GM23338 (cell line): Measurements from ENCODE around the gene NIPBL. TPM values are rescaled to one million over a fixed set of nuclear protein-coding genes. Genes with fewer than 3 reads are reported as not detected.

ENCODE experiments used
- ATAC-seq: fragments of 200-7000 bp; cut with Tn5 transposase; 3 replicates; pipeline ENCODE4 v1.9.1; 2020
- DNase-seq: peaks from one replicate; pipeline ENCODE4 v3.0.0-alpha.2; 2015; ENCODE audit warnings: low spot score
- H2AFZ ChIP-seq: fragments of 200-600 bp; sonication (generic); 2 replicates; pipeline ENCODE4 v1.8.0; 2016; ENCODE audit warnings: antibody characterized with exemption, mild to moderate bottlenecking, moderate library complexity
- H3F3A ChIP-seq: fragments of 200-600 bp; sonication (generic); replicated peaks from 2 replicates; pipeline ENCODE4 v1.8.0; 2017; ENCODE audit warnings: antibody characterized with exemption, mixed run types, low read depth
- H3K27ac ChIP-seq: fragments of 200-600 bp; sonication (generic); 2 replicates; pipeline ENCODE4 v1.6.1; 2016; ENCODE audit warnings: low read depth
- H3K27me3 ChIP-seq: fragments of 200-600 bp; sonication (generic); 2 replicates; pipeline ENCODE4 v1.8.0; 2016; ENCODE audit warnings: mild to moderate bottlenecking, mixed run types, moderate library complexity; ENCODE audit not compliant: insufficient read depth
- H3K36me3 ChIP-seq: fragments of 200-600 bp; sonication (generic); 2 replicates; pipeline ENCODE4 v1.8.0; 2016; ENCODE audit warnings: mild to moderate bottlenecking; ENCODE audit not compliant: insufficient read depth
- H3K4me1 ChIP-seq: fragments of 200-600 bp; sonication (generic); 2 replicates; pipeline ENCODE4 v1.8.0; 2016; ENCODE audit warnings: mild to moderate bottlenecking, moderate library complexity; ENCODE audit not compliant: insufficient read depth
- H3K4me2 ChIP-seq: fragments of 200-600 bp; sonication (generic); 2 replicates; pipeline ENCODE4 v1.7.1; 2017; ENCODE audit warnings: mixed run types
- H3K4me3 ChIP-seq: fragments of 200-600 bp; sonication (generic); 2 replicates; pipeline ENCODE4 v1.6.1; 2016; ENCODE audit warnings: mixed run types
- H3K79me2 ChIP-seq: fragments of 200-600 bp; sonication (generic); replicated peaks from 2 replicates; pipeline ENCODE4 v1.8.0; 2017; ENCODE audit warnings: mild to moderate bottlenecking; ENCODE audit not compliant: insufficient read depth
- H3K9me2 ChIP-seq: fragments of 200-600 bp; sonication (generic); 2 replicates; pipeline ENCODE4 v1.8.0; 2017; ENCODE audit not compliant: insufficient read depth
- H4K20me1 ChIP-seq: fragments of 200-600 bp; sonication (generic); replicated peaks from 2 replicates; pipeline ENCODE4 v1.8.0; 2017; ENCODE audit warnings: mild to moderate bottlenecking; ENCODE audit not compliant: insufficient read depth
- H3K27ac Mint-ChIP-seq: 2 replicates; pipeline ENCODE4 v1.8.0; 2020; ENCODE audit warnings: inconsistent platforms, mild to moderate bottlenecking, moderate library complexity, mixed read lengths
- H3K27me3 Mint-ChIP-seq: 3 replicates; pipeline ENCODE4 v1.8.0; 2022; ENCODE audit warnings: low read depth, mild to moderate bottlenecking, moderate library complexity, mixed read lengths, inconsistent platforms; ENCODE audit not compliant: insufficient read depth, poor library complexity
- H3K36me3 Mint-ChIP-seq: 3 replicates; pipeline ENCODE4 v1.8.0; 2021; ENCODE audit warnings: low read depth, mild to moderate bottlenecking, inconsistent platforms, moderate library complexity, mixed read lengths
- H3K4me1 Mint-ChIP-seq: 3 replicates; pipeline ENCODE4 v1.8.0; 2020; ENCODE audit warnings: mild to moderate bottlenecking, inconsistent platforms, mixed read lengths
- H3K4me3 Mint-ChIP-seq: 3 replicates; pipeline ENCODE4 v1.8.0; 2021; ENCODE audit warnings: moderate library complexity, mild to moderate bottlenecking, inconsistent platforms, mixed read lengths
- H3K9me3 Mint-ChIP-seq: 3 replicates; pipeline ENCODE4 v1.8.0; 2020; ENCODE audit warnings: moderate library complexity, mild to moderate bottlenecking, inconsistent platforms, mixed read lengths
- JUNB ChIP-seq: IDR thresholded peaks from one replicate; pipeline ENCODE4 v1.6.1; 2016; ENCODE audit warnings: antibody characterized with exemption; ENCODE audit not compliant: unreplicated experiment
- POLR2AphosphoS5 ChIP-seq: IDR thresholded peaks from 2 replicates; pipeline ENCODE4 v1.6.1; 2016; ENCODE audit warnings: antibody characterized with exemption, low read depth
- REST ChIP-seq: IDR thresholded peaks from one replicate; pipeline ENCODE4 v1.6.1; 2018; ENCODE audit warnings: antibody characterized with exemption; ENCODE audit not compliant: unreplicated experiment
- STAT1 ChIP-seq: IDR thresholded peaks from one replicate; pipeline ENCODE4 v1.6.1; 2016; ENCODE audit warnings: antibody characterized with exemption; ENCODE audit not compliant: unreplicated experiment
- ZNF331 ChIP-seq: fragments of 250-450 bp; sonication (Bioruptor Pico); IDR thresholded peaks from 2 replicates; pipeline ENCODE4 v1.5.0; 2020; ENCODE audit warnings: low read depth, mild to moderate bottlenecking, moderate library complexity
- polyA plus RNA-seq: library from polyadenylated mRNA; unstranded; fragments of >200 nt; fragmentation: Nextera tagmentation; extraction: Ambion mirVana; gene quantifications from 2 replicates; pipeline ENCODE4 v1.2.1, GENCODE V29; 2016
- total RNA-seq: library from RNA; depleted of rRNA; stranded (reverse); fragments of >200 nt; shearing (Covaris generic); gene quantifications from 2 replicates; pipeline ENCODE4 v1.2.3, GENCODE V29; 2014
- TF ChIP-seq, protein P1 (sequence below): fragments of 250-450 bp; sonication (Bioruptor Pico); IDR thresholded peaks from 2 replicates; pipeline ENCODE4 v1.5.0; 2020; ENCODE audit warnings: mild to moderate bottlenecking, moderate library complexity

Gene NIPBL
- total and polyA plus RNA-seq, 2 experiments from 2014 or later: 44.2 to 51.4 TPM

DNA sequence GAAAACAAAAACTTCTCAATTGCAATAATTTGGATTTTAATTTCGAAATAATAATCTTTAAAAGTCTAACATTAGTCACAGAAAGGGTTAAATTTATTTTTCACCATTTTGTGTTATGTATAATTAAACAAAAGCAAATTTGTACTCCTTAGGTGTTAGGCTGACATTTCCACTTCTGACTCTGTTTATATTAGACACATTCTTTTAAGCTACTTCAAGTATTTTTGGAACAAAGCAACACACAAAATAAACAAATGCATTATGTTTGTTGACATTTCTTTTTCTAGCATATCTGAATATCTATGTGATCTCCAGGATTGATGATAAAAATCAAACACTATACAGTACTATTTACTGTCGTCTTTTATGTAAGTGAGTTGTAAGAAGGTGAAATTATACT, 44.3 kb upstream of the NIPBL start (continued):
- TF ChIP-seq, protein P1, sequence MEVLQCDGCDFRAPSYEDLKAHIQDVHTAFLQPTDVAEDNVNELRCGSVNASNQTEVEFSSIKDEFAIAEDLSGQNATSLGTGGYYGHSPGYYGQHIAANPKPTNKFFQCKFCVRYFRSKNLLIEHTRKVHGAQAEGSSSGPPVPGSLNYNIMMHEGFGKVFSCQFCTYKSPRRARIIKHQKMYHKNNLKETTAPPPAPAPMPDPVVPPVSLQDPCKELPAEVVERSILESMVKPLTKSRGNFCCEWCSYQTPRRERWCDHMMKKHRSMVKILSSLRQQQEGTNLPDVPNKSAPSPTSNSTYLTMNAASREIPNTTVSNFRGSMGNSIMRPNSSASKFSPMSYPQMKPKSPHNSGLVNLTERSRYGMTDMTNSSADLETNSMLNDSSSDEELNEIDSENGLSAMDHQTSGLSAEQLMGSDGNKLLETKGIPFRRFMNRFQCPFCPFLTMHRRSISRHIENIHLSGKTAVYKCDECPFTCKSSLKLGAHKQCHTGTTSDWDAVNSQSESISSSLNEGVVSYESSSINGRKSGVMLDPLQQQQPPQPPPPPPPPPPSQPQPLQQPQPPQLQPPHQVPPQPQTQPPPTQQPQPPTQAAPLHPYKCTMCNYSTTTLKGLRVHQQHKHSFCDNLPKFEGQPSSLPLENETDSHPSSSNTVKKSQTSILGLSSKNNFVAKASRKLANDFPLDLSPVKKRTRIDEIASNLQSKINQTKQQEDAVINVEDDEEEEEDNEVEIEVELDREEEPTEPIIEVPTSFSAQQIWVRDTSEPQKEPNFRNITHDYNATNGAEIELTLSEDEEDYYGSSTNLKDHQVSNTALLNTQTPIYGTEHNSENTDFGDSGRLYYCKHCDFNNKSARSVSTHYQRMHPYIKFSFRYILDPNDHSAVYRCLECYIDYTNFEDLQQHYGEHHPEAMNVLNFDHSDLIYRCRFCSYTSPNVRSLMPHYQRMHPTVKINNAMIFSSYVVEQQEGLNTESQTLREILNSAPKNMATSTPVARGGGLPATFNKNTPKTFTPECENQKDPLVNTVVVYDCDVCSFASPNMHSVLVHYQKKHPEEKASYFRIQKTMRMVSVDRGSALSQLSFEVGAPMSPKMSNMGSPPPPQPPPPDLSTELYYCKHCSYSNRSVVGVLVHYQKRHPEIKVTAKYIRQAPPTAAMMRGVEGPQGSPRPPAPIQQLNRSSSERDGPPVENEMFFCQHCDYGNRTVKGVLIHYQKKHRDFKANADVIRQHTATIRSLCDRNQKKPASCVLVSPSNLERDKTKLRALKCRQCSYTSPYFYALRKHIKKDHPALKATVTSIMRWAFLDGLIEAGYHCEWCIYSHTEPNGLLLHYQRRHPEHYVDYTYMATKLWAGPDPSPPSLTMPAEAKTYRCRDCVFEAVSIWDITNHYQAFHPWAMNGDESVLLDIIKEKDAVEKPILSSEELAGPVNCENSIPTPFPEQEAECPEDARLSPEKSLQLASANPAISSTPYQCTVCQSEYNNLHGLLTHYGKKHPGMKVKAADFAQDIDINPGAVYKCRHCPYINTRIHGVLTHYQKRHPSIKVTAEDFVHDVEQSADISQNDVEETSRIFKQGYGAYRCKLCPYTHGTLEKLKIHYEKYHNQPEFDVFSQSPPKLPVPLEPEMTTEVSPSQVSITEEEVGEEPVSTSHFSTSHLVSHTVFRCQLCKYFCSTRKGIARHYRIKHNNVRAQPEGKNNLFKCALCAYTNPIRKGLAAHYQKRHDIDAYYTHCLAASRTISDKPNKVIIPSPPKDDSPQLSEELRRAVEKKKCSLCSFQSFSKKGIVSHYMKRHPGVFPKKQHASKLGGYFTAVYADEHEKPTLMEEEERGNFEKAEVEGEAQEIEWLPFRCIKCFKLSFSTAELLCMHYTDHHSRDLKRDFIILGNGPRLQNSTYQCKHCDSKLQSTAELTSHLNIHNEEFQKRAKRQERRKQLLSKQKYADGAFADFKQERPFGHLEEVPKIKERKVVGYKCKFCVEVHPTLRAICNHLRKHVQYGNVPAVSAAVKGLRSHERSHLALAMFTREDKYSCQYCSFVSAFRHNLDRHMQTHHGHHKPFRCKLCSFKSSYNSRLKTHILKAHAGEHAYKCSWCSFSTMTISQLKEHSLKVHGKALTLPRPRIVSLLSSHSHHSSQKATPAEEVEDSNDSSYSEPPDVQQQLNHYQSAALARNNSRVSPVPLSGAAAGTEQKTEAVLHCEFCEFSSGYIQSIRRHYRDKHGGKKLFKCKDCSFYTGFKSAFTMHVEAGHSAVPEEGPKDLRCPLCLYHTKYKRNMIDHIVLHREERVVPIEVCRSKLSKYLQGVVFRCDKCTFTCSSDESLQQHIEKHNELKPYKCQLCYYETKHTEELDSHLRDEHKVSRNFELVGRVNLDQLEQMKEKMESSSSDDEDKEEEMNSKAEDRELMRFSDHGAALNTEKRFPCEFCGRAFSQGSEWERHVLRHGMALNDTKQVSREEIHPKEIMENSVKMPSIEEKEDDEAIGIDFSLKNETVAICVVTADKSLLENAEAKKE (CRISPR knock-in tag): no peak
- TF ChIP-seq STAT1: no peak
- TF ChIP-seq ZNF331: no peak
- TF ChIP-seq POLR2AphosphoS5: no peak

GRCh38 chr5:36836831-36837230, 39.7 kb upstream of the NIPBL start:
- no peaks in the 10 kb centered on the region for H4K20me1 ChIP-seq
- no peak overlapping the region for H3K4me3 ChIP-seq
- no peaks in the 10 kb centered on the region for H3F3A ChIP-seq
- H3K4me1 ChIP-seq: peaks cover 2% of the 10 kb centered on the region; the same call in 1 of the 2 replicates
- Mint-ChIP-seq H3K4me1 (no peaks in the 10 kb centered on the region), H3K4me3 (no peak overlapping the region), H3K9me3 (no peaks in the 10 kb centered on the region), H3K36me3 (no peaks in the 10 kb centered on the region), H3K27ac (no peak overlapping the region), H3K27me3 (no peaks in the 10 kb centered on the region)
- no peaks in the 10 kb centered on the region for H3K36me3 ChIP-seq
- no peak for ATAC-seq
- no peaks in the 10 kb centered on the region for H3K9me2 ChIP-seq
- H3K79me2 ChIP-seq: no peaks in the 10 kb centered on the region
- H3K27ac ChIP-seq: no peak overlapping the region
- H2AFZ ChIP-seq: no peak overlapping the region
- no peaks in the 10 kb centered on the region for H3K27me3 ChIP-seq
- H3K4me2 ChIP-seq: no peak overlapping the region
- DNase-seq: no peak
- no peak for TF ChIP-seq REST
- no peak for TF ChIP-seq STAT1
- TF ChIP-seq, protein P1 (CRISPR knock-in tag): no peak
- TF ChIP-seq ZNF331: no peak
- no peak for TF ChIP-seq JUNB
